Ramos (cell line): ENCODE data around the gene TICRR.
"Not testable (repeated sequence)": the region's sequence is repeated elsewhere in the genome, so short reads cannot be mapped to it uniquely, and the experiment has no call there.

Experiments
- in situ Hi-C: fragments of 300-500 bp; cut with MboI; formaldehyde crosslinking; loops from one replicate; pipeline ENCODE4 v1.14.3; 2022; ENCODE audit warnings: low sequenced_read_pairs; ENCODE audit not compliant: unreplicated experiment

Gene TICRR, protein sequence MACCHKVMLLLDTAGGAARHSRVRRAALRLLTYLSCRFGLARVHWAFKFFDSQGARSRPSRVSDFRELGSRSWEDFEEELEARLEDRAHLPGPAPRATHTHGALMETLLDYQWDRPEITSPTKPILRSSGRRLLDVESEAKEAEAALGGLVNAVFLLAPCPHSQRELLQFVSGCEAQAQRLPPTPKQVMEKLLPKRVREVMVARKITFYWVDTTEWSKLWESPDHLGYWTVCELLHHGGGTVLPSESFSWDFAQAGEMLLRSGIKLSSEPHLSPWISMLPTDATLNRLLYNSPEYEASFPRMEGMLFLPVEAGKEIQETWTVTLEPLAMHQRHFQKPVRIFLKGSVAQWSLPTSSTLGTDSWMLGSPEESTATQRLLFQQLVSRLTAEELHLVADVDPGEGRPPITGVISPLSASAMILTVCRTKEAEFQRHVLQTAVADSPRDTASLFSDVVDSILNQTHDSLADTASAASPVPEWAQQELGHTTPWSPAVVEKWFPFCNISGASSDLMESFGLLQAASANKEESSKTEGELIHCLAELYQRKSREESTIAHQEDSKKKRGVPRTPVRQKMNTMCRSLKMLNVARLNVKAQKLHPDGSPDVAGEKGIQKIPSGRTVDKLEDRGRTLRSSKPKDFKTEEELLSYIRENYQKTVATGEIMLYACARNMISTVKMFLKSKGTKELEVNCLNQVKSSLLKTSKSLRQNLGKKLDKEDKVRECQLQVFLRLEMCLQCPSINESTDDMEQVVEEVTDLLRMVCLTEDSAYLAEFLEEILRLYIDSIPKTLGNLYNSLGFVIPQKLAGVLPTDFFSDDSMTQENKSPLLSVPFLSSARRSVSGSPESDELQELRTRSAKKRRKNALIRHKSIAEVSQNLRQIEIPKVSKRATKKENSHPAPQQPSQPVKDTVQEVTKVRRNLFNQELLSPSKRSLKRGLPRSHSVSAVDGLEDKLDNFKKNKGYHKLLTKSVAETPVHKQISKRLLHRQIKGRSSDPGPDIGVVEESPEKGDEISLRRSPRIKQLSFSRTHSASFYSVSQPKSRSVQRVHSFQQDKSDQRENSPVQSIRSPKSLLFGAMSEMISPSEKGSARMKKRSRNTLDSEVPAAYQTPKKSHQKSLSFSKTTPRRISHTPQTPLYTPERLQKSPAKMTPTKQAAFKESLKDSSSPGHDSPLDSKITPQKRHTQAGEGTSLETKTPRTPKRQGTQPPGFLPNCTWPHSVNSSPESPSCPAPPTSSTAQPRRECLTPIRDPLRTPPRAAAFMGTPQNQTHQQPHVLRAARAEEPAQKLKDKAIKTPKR (N-terminal part only)

GRCh38 chr15:89575146-89575655, at the start of gene TICRR:
Gene TICRR (plus strand): TSS chr15:89575469. CDS start chr15:89575587, 118 bp downstream.
- in situ Hi-C loops: no loop called here

- in situ Hi-C loops: no loop called here
Measured at GRCh38 chr15:89526181-89526580, 49.1 kb upstream of the TICRR start.

DNA sequence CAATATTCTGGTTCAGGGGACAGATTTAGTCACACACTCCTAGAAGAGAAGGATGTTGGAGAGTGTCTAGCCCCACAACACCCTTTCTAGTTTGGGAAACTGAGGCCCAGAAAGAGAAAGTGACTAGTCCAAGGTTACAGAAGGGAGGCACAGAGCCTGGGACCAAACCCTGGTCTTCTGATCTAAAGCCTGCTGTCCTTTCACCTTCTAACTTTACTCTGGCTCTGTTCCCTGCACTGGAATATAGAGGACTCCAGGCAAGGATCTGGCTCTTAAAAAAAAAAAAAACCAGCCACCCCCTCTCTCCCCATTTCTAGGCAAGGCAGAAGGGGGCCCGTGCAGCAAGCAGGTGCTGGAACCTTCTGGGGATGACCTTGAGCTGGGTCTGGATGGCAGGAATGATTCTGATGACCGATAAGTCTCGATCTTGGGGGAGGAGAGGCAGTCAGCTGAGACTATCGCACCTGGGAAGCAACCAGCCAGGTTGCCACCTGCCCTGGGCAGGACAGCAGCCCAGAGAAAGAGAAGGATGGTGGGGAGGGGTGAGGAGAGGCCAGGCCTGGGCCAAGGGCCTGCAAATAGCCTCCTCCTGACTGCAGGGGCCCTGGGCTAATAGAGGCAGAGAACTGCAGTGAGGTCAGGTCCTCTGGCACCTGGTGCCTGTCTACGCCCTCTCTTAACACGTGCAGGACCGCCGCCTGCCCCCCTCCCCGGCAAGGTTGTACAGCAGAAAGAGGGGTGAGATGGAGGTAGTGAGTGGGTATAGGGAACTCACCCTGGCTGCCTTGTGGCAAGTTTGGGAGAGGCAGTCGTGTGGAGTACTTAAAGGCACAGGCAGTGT, 48.4 kb upstream of the TICRR start:
- in situ Hi-C loops: no loop called here

DNA sequence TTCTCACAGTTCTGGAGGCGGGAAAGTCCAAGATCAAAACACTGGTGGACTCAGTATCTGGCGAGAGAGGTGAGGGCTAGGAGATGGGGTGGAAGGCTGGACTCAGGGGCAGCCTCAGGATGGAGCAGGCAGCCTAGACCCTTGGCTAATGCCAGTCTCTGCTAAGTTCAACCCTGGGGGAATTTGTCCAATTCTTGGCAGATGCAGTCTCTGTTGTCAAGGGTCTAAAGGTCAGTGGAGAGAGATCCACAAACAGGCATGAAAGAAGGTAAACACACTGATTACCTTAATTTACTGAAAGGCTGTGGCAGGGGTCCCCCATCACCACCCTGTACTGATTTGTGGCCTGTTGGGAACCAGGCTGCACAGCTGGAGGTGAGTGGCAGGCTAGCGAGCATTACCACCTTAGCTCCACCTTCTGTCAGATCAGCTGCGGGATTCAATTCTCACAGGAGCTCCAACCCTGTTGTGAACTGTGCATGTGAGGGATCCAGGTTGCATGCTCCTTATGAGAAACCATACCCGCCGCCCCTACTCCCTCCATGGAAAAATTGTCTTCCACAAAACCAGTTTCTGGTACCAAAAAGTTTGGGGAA, 46.4 kb upstream of the TICRR start:
- in situ Hi-C loops: no loop called here

DNA sequence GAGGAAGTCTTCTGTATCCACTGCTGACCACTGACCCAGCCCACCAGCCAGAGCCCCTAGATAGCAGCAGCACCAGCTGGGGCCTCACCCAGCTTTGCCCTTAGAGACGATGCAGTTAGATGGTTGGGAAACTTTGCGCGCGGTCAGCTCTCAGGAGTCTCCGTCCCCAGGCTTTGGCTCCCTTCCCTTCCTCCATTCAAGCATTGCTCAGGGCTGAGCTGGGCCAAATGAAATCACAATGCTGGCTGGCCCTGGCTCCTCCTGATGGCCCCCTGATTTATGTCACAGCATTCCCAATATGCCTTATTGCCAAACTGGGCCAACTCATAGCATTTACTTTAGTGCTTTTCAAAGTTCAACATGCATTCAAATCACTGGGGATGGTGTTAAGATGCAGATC, 44.3 kb upstream of the TICRR start:
- in situ Hi-C loops: no loop called here

GRCh38 chr15:89531796-89532537, 43.3 kb upstream of the TICRR start:
- in situ Hi-C loops: no loop called here

GRCh38 chr15:89533861-89534544, 41.3 kb upstream of the TICRR start:
- in situ Hi-C loops: no loop called here

DNA sequence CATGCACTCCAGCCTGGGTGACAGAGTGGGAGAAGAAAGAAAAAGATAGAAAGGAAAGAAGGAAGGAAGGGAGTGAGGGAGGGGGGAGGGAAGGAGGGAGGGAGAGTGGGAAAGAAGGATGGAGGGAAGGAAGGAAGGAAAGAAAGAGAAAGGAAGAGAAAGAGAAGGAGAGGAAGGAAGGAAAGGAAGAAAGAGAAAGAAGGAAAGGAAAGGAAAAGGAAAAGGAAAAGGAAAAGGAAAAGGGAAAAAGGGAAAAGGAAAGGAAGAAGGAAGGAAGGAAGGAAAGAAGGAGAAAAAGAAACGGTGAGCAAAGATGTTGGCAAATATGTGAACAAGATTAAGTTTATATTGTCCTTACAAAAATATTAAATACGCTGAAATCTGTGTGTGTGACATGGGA, 36.2 kb upstream of the TICRR start:
- in situ Hi-C loops: no loop called here

DNA sequence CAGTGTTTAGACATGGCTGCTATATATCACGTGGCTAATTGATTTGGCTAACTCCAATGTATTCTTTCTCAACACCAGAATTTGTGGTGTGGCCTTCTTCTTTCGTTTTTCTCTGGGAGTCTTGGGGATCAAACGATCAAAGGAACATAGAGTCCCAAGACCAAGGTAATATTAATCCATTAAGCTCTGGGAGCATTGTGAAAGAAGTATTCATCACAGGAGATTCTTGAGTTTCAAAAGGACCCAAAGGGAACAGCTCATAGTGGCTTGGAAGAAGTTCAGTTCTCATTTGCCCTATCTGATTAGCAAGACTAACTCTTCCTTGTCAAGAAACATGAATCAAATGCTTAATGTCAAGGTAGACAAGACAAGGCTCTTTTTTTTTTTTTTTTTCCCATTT, 32.9 kb upstream of the TICRR start:
- in situ Hi-C loops: no loop called here

GRCh38 chr15:89543389-89543788, 31.9 kb upstream of the TICRR start:
- in situ Hi-C loops: no loop called here

- in situ Hi-C loops: not testable (repeated sequence)
Measured at GRCh38 chr15:89549138-89549537, 26.1 kb upstream of the TICRR start.

- in situ Hi-C loops: no loop called here
Measured at GRCh38 chr15:89550427-89550826, 24.8 kb upstream of the TICRR start.

DNA sequence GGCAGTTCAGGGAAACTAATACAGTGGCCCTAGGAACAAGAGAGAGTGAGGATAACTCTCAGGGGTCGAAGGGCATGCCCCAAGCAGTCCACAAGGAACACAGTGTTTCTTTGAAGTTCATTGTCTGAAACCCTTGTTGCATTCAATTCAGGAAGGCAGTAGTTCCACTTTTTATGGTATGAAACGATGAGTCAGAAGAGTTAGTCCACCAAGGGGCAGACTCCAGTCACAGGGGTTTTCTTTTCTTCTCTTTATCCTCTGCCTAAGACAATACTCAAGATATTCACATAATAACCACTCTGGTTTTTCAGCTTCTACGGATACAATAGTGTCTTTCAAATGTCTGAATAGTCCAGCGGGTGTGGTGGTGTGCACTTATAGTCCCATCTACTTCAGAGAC, 23.7 kb upstream of the TICRR start:
- in situ Hi-C loops: no loop called here

DNA sequence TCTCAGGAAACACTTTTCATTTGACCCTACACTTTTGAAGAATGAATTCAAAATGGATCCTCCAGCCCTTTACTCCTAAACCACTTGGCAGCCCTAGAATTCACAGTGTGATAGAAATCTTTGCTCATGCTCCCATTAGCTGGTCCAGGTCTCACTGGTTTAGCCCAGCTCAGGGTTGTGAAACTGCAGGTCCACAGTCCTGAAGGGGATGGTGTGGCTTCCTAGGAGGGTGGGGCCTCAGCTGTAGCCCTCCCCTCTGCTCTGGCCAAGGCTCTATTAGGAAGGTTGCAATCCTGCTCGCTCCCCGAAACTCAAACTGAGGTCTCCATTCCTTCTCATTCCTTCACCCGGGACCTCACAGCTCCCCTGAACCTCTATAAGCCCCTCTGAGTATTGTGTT, 21.6 kb upstream of the TICRR start:
- in situ Hi-C loops: no loop called here

- in situ Hi-C loops: no loop called here
Measured at GRCh38 chr15:89554247-89554646, 21.0 kb upstream of the TICRR start.

GRCh38 chr15:89555768-89556167, 19.5 kb upstream of the TICRR start:
- in situ Hi-C loops: no loop called here

GRCh38 chr15:89556413-89557262, 18.6 kb upstream of the TICRR start:
- in situ Hi-C loops: no loop called here
